IMR-90 (cell line): ENCODE measurements around the gene WIPF2. TPM values are rescaled to one million over a fixed set of nuclear protein-coding genes. Genes with fewer than 3 reads are reported as not detected.

Experiments
- ATAC-seq: fragments of 200-7000 bp; cut with Tn5 transposase; 2 replicates; pipeline ENCODE4 v1.9.1; 2020; ENCODE audit warnings: low read depth, mild to moderate bottlenecking, moderate library complexity
- BruUV-seq: library from RNA; stranded (reverse); fragments of 400-500 nt; replicated peaks from 2 replicates; lab custom pipeline; 2021; lab: Mats Ljungman, UMichigan
- CTCF ChIA-PET: fragments of 300-600 bp; formaldehyde crosslinking; extraction: SDS; loops from one replicate; lab custom pipeline; 2021; ENCODE audit warnings: antibody characterized with exemption; lab: Yijun Ruan, JAX
- POLR2A ChIA-PET: fragments of 300-600 bp; sonication (Branson Sonifier 250); formaldehyde crosslinking; loops from one replicate; lab custom pipeline; 2022; ENCODE audit warnings: antibody characterized with exemption; ENCODE audit not compliant: unreplicated experiment; lab: Charles Lee
- DNase-seq: peaks from one replicate; pipeline ENCODE4 v3.0.0; 2013
- H2AFZ ChIP-seq: replicated peaks from 2 replicates; pipeline ENCODE3; 2013; ENCODE audit warnings: low read length, mild to moderate bottlenecking; ENCODE audit not compliant: poor library complexity
- H2AK5ac ChIP-seq: 2 replicates; pipeline ENCODE4 v1.6.1; 2013; ENCODE audit warnings: low read depth, low read length, inconsistent platforms
- H2AK9ac ChIP-seq: replicated peaks from 2 replicates; pipeline ENCODE3; 2013; ENCODE audit warnings: mild to moderate bottlenecking, low read depth, low read length, moderate library complexity; ENCODE audit not compliant: poor library complexity
- H2BK120ac ChIP-seq: 2 replicates; pipeline ENCODE4 v1.6.1; 2013; ENCODE audit warnings: low read depth, low read length, inconsistent platforms
- H2BK15ac ChIP-seq: 3 replicates; pipeline ENCODE4 v1.6.1; 2013; ENCODE audit warnings: low read depth, low read length, inconsistent platforms
- H2BK20ac ChIP-seq: 2 replicates; pipeline ENCODE4 v1.6.1; 2013; ENCODE audit warnings: low read depth, mild to moderate bottlenecking, inconsistent platforms, low read length, moderate library complexity
- H2BK5ac ChIP-seq: 2 replicates; pipeline ENCODE4 v1.6.1; 2013; ENCODE audit warnings: mild to moderate bottlenecking, low read depth, low read length, inconsistent platforms; ENCODE audit not compliant: poor library complexity, severe bottlenecking
- H3K14ac ChIP-seq: replicated peaks from 2 replicates; pipeline ENCODE4 v1.6.1; 2013; ENCODE audit warnings: low read depth, low read length, inconsistent platforms
- H3K18ac ChIP-seq: 2 replicates; pipeline ENCODE4 v1.6.1; 2013; ENCODE audit warnings: low read depth, low read length, control low read depth
- H3K23ac ChIP-seq: 2 replicates; pipeline ENCODE4 v1.6.1; 2013; ENCODE audit warnings: low read depth, low read length, inconsistent platforms
- H3K27ac ChIP-seq: 2 replicates; pipeline ENCODE4 v1.5.1; 2013; ENCODE audit warnings: mild to moderate bottlenecking, control low read depth, low read length; ENCODE audit not compliant: insufficient read depth
- H3K27me3 ChIP-seq: 2 replicates; pipeline ENCODE4 v1.6.1; 2013; ENCODE audit warnings: low read length; ENCODE audit not compliant: control insufficient read depth, insufficient read depth
- H3K36me3 ChIP-seq: 2 replicates; pipeline ENCODE4 v1.6.1; 2013; ENCODE audit warnings: low read length, mixed read lengths; ENCODE audit not compliant: control insufficient read depth, insufficient read depth
- H3K4ac ChIP-seq: 2 replicates; pipeline ENCODE4 v1.6.1; 2013; ENCODE audit warnings: low read depth, low read length, inconsistent platforms
- H3K4me1 ChIP-seq: 2 replicates; pipeline ENCODE4 v1.6.1; 2013; ENCODE audit warnings: low read length, mixed read lengths; ENCODE audit not compliant: control insufficient read depth, insufficient read depth
- H3K4me2 ChIP-seq: 2 replicates; pipeline ENCODE4 v1.6.1; 2013; ENCODE audit warnings: low read depth, mild to moderate bottlenecking, control low read depth, low read length, moderate library complexity
- H3K4me3 ChIP-seq: 2 replicates; pipeline ENCODE4 v1.5.1; 2013; ENCODE audit warnings: low read depth, mild to moderate bottlenecking, control low read depth, low read length, moderate library complexity; ENCODE audit not compliant: insufficient read depth
- H3K56ac ChIP-seq: 2 replicates; pipeline ENCODE4 v1.6.1; 2013; ENCODE audit warnings: low read length, inconsistent platforms; ENCODE audit not compliant: insufficient read depth; ENCODE audit errors: extremely low read depth
- H3K79me1 ChIP-seq, 2 experiments: 2 replicates each; pipeline ENCODE4 v1.6.1; 2013; ENCODE audit warnings: low read length in 2 of 2, inconsistent platforms in 1 of 2, low read depth in 1 of 2
- H3K9ac ChIP-seq: 2 replicates; pipeline ENCODE4 v1.6.1; 2013; ENCODE audit warnings: low read depth, low read length, control low read depth
- H3K9me1 ChIP-seq: 2 replicates; pipeline ENCODE4 v1.6.1; 2013; ENCODE audit warnings: low read length, inconsistent platforms; ENCODE audit not compliant: insufficient read depth
- H3K9me3 ChIP-seq: 2 replicates; pipeline ENCODE4 v1.6.1; 2013; ENCODE audit warnings: low read length; ENCODE audit not compliant: control insufficient read depth, insufficient read depth
- H4K20me1 ChIP-seq: 2 replicates; pipeline ENCODE4 v1.6.1; 2013; ENCODE audit warnings: low read length, inconsistent platforms; ENCODE audit not compliant: insufficient read depth
- H4K5ac ChIP-seq: 2 replicates; pipeline ENCODE4 v1.6.1; 2013; ENCODE audit warnings: mild to moderate bottlenecking, low read depth, low read length, control low read depth
- H4K8ac ChIP-seq, 2 experiments: 2 replicates each; pipeline ENCODE4 v1.6.1; 2013; ENCODE audit warnings: low read depth in 2 of 2, low read length in 2 of 2, control low read depth in 1 of 2, inconsistent platforms in 1 of 2
- H4K91ac ChIP-seq: 2 replicates; pipeline ENCODE4 v1.6.1; 2013; ENCODE audit warnings: low read depth, low read length, inconsistent platforms; ENCODE audit not compliant: insufficient read depth
- CEBPB ChIP-seq: IDR thresholded peaks from 2 replicates; pipeline ENCODE4 v1.6.1; 2012; ENCODE audit warnings: low read depth, low read length, improper control_type of control experiment
- ELK1 ChIP-seq: fragments of 150-350 bp; IDR thresholded peaks from 2 replicates; pipeline ENCODE4 v1.6.1; 2016; ENCODE audit warnings: low read depth, mild to moderate bottlenecking, low read length, moderate library complexity, borderline replicate concordance
- NFE2L2 ChIP-seq: fragments of 150-350 bp; IDR thresholded peaks from 2 replicates; pipeline ENCODE4 v1.6.1; 2016; ENCODE audit warnings: low read depth, mild to moderate bottlenecking, low read length
- POLR2A ChIP-seq: IDR thresholded peaks from 2 replicates; pipeline ENCODE4 v1.6.1; 2012; ENCODE audit warnings: mild to moderate bottlenecking, low read depth, low read length
- RFX5 ChIP-seq: IDR thresholded peaks from 2 replicates; pipeline ENCODE4 v1.8.0; 2012; ENCODE audit warnings: low read depth, mild to moderate bottlenecking, low read length, moderate library complexity
- SMC3 ChIP-seq: fragments of 150-350 bp; IDR thresholded peaks from 2 replicates; pipeline ENCODE4 v1.6.1; 2016; ENCODE audit warnings: low read depth, mild to moderate bottlenecking, antibody characterized with exemption, low read length, moderate library complexity
- WGBS, 2 experiments: methylation state at CpG; one replicate each; pipeline versions ENCODE4 v1.1.5 to v1.1.7; 2013; ENCODE audit warnings: missing lambda C conversion rate in 2 of 2; ENCODE audit not compliant: insufficient read length in 1 of 2; ENCODE audit errors: extremely low coverage in 2 of 2; 5-methylcytosine and 5-hydroxymethylcytosine counted together
- dilution Hi-C: fragments of 300-500 bp; cut with HindIII; formaldehyde crosslinking; loops from one replicate; pipeline ENCODE4 v1.14.3; 2018; ENCODE audit warnings: low sequenced_read_pairs; ENCODE audit not compliant: unreplicated experiment
- in situ Hi-C: fragments of 300-500 bp; cut with MboI; formaldehyde crosslinking; loops from 3 replicates; pipeline ENCODE4 v1.14.3; 2019; ENCODE audit warnings: low sequenced_read_pairs, inconsistent platforms, mixed read lengths
- intact Hi-C: fragments of 100-400 bp; cut with micrococcal nuclease; formaldehyde crosslinking; loops from 2 replicates; pipeline ENCODE4 v1.10.0; 2022
- polyA plus RNA-seq, 3 experiments: library from polyadenylated mRNA; depleted of rRNA; stranded (reverse); fragments of >200 nt; gene quantifications; 2 replicates each; pipeline ENCODE4 v1.2.3, GENCODE V29; 2012; ENCODE audit warnings: low replicate concordance in 1 of 3
- total RNA-seq: library from RNA; depleted of rRNA; stranded (reverse); fragments of >200 nt; gene quantifications from 2 replicates; pipeline ENCODE4 v1.2.3, GENCODE V29; 2012

WIPF2 gene
- total and polyA plus RNA-seq, 2 of the 4 experiments (the other 2 are of a cell fraction), result 2.0 to 8.9 TPM

GRCh38 chr17:40178660-40179059 is 40.4 kb upstream of the WIPF2 start:
- ChIA-PET CTCF (interaction anchor here (0.6 kb wide), 1 partner anchor 14 kb away, joined by 5 read pairs; no protein-coding TSS in a partner anchor), POLR2A (no interaction called here)
- Histone ChIP-seq H2BK15ac (no peak overlapping the region), H3K4me3 (no peak overlapping the region), H2AK9ac (no peak overlapping the region), H3K9ac (no peak overlapping the region), H2BK20ac (no peak overlapping the region), H2BK120ac (no peak overlapping the region), H4K8ac (no peak overlapping the region), H3K9me3 (no peaks in the 10 kb centered on the region), H3K14ac (no peak overlapping the region), H2BK5ac (no peak overlapping the region), H3K27me3 (no peaks in the 10 kb centered on the region), H3K27ac (no peak overlapping the region), H3K18ac (no peak overlapping the region), H3K4ac (no peak overlapping the region), H4K5ac (no peak overlapping the region), H3K4me2 (no peak overlapping the region), H4K20me1 (peaks cover 14% of the 10 kb centered on the region), H2AK5ac (no peak overlapping the region; the same call in 1 of the 2 replicates), H2AFZ (no peak overlapping the region), H3K79me1 (peaks cover 0 to 10% of the 10 kb centered on the region in 2 experiments; a peak in 2 of 4 replicates), H3K23ac (no peak overlapping the region), H3K56ac (no peak overlapping the region), H3K9me1 (peaks cover 8% of the 10 kb centered on the region; the same call in 1 of the 2 replicates), H3K36me3 (peaks cover 20% of the 10 kb centered on the region), H3K4me1 (peaks cover 17% of the 10 kb centered on the region), H4K91ac (no peak overlapping the region)
- intact Hi-C loops, result no loop called here
- TF ChIP-seq CEBPB (no peak), ELK1 (no peak), SMC3 (no peak), RFX5 (no peak), NFE2L2 (no peak), POLR2A (no peak)
- dilution Hi-C loops, result no loop called here
- BruUV-seq, result no TSS peak
- DNase-seq (no peak), ATAC-seq (no peak)
- 100% methylated on average over 3 of the region's 7 CpGs; no CpG with 5 or more reads in 1 of the 2 experiments for WGBS, 2 experiments
- in situ Hi-C loops, result no loop called here
